ENCODE results near the gene ORC5. TPM values are rescaled to one million over a fixed set of nuclear protein-coding genes. Genes with fewer than 3 reads are reported as not detected.
A peak's percentile ranks its signal among the peaks of the same experiment; 100 is the strongest.
"Not testable (repeated sequence)": the region's sequence is repeated elsewhere in the genome, so short reads cannot be mapped to it uniquely, and the experiment has no call there.

Gene ORC5
- 68.0 and 81.2 TPM in 2 replicates for total RNA-seq (2014; rRNA removed; shearing (Covaris generic))
- polyA plus RNA-seq (2015; cell fraction: cytosol; rRNA removed) = 50.0 and 58.9 TPM in 2 replicates
- polyA plus RNA-seq (2015; cell fraction: nucleus; rRNA removed) = 50.9 and 64.4 TPM in 2 replicates

- peak; percentile 86 for DNase-seq (ENCODE audit: low read depth, low spot score)
- in situ Hi-C loops (cut with HindIII; ENCODE audit: low pct_unique_long_range_greater_than_20kb, low sequenced_read_pairs) = no loop called here
These were observed at the start of gene ORC5 for GRCh38 chr7:104207731-104208420. ORC5 (minus strand) TSS chr7:104208013; CDS start chr7:104207904, 109 bp downstream.

DNA sequence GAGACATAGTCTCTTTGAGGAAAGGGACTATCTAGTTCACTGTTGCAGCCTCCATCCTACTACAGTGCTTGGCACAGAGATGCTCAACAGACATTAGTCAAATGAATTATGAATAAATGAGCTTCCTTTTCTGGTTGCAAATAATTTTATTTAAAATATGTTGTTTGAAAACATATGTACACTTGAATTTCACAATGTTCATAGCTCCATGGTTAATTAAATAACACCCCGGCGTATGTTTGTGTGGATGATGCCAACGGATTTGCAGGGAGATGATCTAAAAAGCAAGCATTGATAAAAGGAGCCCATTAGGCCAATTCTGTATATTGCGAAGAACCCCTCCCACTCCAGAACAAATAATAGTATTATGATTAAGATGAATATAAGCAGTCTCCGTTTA is 47.8 kb upstream of the ORC5 start:
- no peak for DNase-seq (ENCODE audit: low read depth, low spot score)
- in situ Hi-C loops (cut with HindIII; ENCODE audit: low pct_unique_long_range_greater_than_20kb, low sequenced_read_pairs) = no loop called here

- DNase-seq (ENCODE audit: low read depth, low spot score) = no peak
- in situ Hi-C loops (cut with HindIII; ENCODE audit: low pct_unique_long_range_greater_than_20kb, low sequenced_read_pairs) = no loop called here
These were observed 47.4 kb upstream of the ORC5 start for GRCh38 chr7:104255194-104255593.

- in situ Hi-C loops (cut with HindIII; ENCODE audit: low pct_unique_long_range_greater_than_20kb, low sequenced_read_pairs) = no loop called here
- no peak for DNase-seq (ENCODE audit: low read depth, low spot score)
These were observed 46.9 kb upstream of the ORC5 start for GRCh38 chr7:104254696-104255095.

- peak; percentile 68 for DNase-seq (ENCODE audit: low read depth, low spot score)
- in situ Hi-C loops (cut with HindIII; ENCODE audit: low pct_unique_long_range_greater_than_20kb, low sequenced_read_pairs) = no loop called here
These were observed 44.8 kb upstream of the ORC5 start for GRCh38 chr7:104252409-104253134.

GRCh38 chr7:104242638-104243037 is 34.8 kb upstream of the ORC5 start:
- DNase-seq (ENCODE audit: low read depth, low spot score) = no peak
- in situ Hi-C loops (cut with HindIII; ENCODE audit: low pct_unique_long_range_greater_than_20kb, low sequenced_read_pairs) = no loop called here

DNA sequence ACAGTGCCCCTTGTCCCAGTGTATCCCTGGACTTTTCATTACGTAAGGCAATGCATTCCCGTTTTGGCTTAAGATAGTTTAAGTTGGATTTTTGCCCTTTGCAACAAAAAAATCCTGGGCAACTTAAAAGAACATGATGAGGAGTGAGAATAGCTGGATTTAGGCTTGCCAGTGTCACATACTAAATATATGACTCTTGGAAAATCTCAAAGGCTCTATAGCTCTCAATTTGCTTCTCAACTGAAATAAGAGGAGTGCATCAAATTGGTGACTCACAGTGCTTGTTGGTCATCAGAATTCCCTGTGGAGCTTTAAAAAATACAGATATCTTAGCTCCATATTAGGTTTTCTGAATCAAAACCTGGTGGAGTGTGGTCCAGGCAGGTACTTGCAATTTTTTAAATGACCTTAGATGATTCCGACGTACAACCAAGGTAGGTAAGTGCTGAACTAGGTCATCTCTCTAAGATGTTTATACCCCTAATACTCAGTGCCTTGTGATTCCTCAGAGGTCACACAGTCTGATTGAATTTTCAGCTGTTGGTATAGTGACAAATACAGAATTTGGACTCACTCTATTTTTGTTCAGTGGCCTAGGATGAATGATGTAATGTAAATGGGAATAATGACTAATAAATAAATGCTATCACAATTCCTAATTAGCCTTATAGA is 33.9 kb upstream of the ORC5 start:
- in situ Hi-C loops (cut with HindIII; ENCODE audit: low pct_unique_long_range_greater_than_20kb, low sequenced_read_pairs) = no loop called here
- DNase-seq (ENCODE audit: low read depth, low spot score) = no peak

DNA sequence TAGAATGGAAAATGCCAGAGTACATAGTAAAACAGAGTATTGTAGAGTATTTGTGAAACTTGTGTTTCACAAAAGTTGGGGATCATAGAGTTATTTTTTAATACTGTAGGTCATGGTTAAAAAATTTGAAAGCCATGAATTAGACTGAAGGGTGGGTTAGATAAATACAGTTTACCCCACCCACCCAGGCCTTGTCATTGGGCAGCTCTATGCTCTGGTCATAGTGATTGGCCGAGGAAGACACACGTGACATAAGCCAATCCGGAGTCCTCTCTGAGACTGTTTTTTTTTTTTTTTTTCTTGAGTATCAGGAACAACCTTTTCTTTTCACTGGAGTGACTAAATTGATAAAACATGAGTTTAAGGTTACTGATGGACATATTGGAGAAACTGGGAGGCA is 33.3 kb upstream of the ORC5 start:
- DNase-seq (ENCODE audit: low read depth, low spot score) = no peak
- in situ Hi-C loops (cut with HindIII; ENCODE audit: low pct_unique_long_range_greater_than_20kb, low sequenced_read_pairs) = no loop called here

DNA sequence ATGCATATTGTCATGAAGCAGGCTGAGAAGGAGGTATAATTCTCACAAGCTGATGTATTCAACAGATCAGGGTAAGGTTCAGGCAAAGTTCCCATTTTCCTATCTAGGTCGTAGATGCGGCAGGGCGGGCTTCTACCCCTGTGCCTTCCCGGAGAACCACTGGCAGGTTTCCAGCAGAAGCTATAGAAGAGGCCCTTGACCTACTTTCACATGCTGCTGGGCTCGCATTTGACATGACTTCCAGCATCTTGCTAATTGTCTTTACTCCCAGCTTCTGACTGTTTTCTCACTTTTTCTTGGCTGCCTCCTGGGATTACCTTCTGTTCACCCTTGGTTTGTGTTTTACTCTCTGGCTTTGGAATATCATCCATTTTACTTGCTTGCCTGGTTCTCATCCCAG is 32.6 kb upstream of the ORC5 start:
- no peak for DNase-seq (ENCODE audit: low read depth, low spot score)
- in situ Hi-C loops (cut with HindIII; ENCODE audit: low pct_unique_long_range_greater_than_20kb, low sequenced_read_pairs) = no loop called here

DNA sequence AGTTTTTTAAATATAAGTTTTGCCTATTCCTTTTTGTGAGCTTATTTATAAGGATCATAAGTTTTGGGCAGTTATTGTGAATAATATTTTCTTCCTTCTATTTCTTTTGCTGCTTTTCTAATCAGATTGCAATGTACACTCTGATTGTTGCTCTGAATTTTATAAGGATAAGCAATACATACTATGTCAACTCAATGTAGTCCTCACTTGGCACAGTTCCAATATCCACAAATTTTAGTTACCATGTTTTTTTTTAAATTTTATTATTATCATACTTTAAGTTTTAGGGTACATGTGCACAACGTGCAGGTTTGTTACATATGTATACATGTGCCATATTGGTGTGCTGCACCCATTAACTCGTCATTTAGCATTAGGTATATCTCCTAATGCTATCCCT is 27.2 kb upstream of the ORC5 start:
- in situ Hi-C loops (cut with HindIII; ENCODE audit: low pct_unique_long_range_greater_than_20kb, low sequenced_read_pairs) = not testable (repeated sequence)

DNA sequence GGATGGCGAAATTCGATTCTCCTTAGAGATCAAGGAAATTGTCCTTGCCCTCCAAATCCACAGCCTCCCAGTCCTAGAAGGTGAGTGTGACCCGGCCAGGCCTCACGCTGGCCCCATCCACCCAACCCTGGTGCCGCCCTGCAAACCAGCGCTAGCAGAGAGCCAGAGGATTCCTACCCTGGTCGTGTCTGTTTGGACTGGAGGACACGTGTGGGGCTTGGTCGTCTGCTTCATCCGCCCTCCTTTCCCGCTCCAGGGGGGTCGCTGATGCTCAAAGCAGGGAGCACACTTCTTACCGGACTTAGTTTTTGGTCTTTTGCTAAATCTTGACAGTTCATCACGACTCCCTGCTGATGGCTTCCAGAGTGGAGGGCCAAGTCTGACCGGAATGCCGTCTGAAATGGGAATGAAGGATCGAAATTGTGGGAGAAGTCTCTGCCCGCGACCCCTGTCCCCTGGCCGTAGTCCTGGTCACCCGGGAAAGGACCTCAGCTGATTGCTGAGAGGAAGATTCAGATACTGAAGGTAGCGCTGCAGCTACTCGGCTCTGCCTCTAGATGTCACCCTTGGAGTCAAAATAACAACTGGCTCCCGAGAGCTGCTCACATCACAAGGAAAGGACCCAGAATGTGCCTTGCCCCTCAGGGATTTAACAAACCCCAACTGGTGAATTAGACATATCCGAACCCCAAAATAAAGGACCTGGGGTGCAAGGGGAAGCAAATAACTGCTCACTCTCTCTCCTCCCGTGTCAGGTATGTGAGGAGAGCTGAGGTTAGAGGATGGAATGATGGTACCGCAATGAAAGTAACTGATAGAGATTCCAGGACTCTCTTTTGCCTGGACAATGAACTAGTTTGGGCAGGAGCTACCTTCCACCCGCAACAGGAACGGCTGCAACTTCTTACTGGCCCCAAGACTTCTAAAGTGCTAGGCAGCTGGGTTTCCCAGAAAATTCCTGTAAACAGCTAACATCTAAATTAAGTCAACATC is 23.5 kb upstream of the ORC5 start:
- DNase-seq (ENCODE audit: low read depth, low spot score) = peak; percentile 81
- in situ Hi-C loops (cut with HindIII; ENCODE audit: low pct_unique_long_range_greater_than_20kb, low sequenced_read_pairs) = no loop called here

More for the DNA sequence above, 27.2 kb upstream of the ORC5 start:
- not testable (repeated sequence) for DNase-seq (ENCODE audit: low read depth, low spot score)

GRCh38 chr7:104230606-104231005 is 22.8 kb upstream of the ORC5 start:
- in situ Hi-C loops (cut with HindIII; ENCODE audit: low pct_unique_long_range_greater_than_20kb, low sequenced_read_pairs) = no loop called here
- no peak for DNase-seq (ENCODE audit: low read depth, low spot score)

GRCh38 chr7:104228442-104228841 is 20.6 kb upstream of the ORC5 start:
- in situ Hi-C loops (cut with HindIII; ENCODE audit: low pct_unique_long_range_greater_than_20kb, low sequenced_read_pairs) = no loop called here
- DNase-seq (ENCODE audit: low read depth, low spot score) = no peak

GRCh38 chr7:104225451-104225850 is 17.6 kb upstream of the ORC5 start:
- no peak for DNase-seq (ENCODE audit: low read depth, low spot score)
- in situ Hi-C loops (cut with HindIII; ENCODE audit: low pct_unique_long_range_greater_than_20kb, low sequenced_read_pairs) = no loop called here

GRCh38 chr7:104217620-104218019 is 9.8 kb upstream of the ORC5 start:
- in situ Hi-C loops (cut with HindIII; ENCODE audit: low pct_unique_long_range_greater_than_20kb, low sequenced_read_pairs) = no loop called here
- DNase-seq (ENCODE audit: low read depth, low spot score) = no peak

GRCh38 chr7:104209063-104209462 is 1.2 kb upstream of the ORC5 start:
- DNase-seq (ENCODE audit: low read depth, low spot score) = no peak
- in situ Hi-C loops (cut with HindIII; ENCODE audit: low pct_unique_long_range_greater_than_20kb, low sequenced_read_pairs) = no loop called here

GRCh38 chr7:104208421-104208780 is 588 bp upstream of the ORC5 start:
- DNase-seq (ENCODE audit: low read depth, low spot score) = no peak
- in situ Hi-C loops (cut with HindIII; ENCODE audit: low pct_unique_long_range_greater_than_20kb, low sequenced_read_pairs) = no loop called here

All from SK-MEL-5 (cell line).